GM12801 (cell line): ENCODE data around the gene BTAF1.

Experiments used
- CTCF ChIP-seq: IDR thresholded peaks from one replicate; pipeline ENCODE4 v1.5.1; 2011; ENCODE audit warnings: control low read depth; ENCODE audit not compliant: insufficient read length; ENCODE audit errors: extremely low read depth

BTAF1 gene

GRCh38 chr10:91941426-91941825 lies 17.9 kb downstream of the BTAF1 start:
- no peak for TF ChIP-seq CTCF

GRCh38 chr10:91944880-91945630 lies 21.5 kb downstream of the BTAF1 start:
- TF ChIP-seq CTCF: no peak

GRCh38 chr10:91953600-91954160 lies 30.1 kb downstream of the BTAF1 start:
- TF ChIP-seq CTCF: no peak

GRCh38 chr10:91955114-91955513 lies 31.5 kb downstream of the BTAF1 start:
- TF ChIP-seq CTCF: no peak

- TF ChIP-seq CTCF: no peak
Observed at GRCh38 chr10:91957091-91957490, 33.5 kb downstream of the BTAF1 start.

GRCh38 chr10:91969297-91969696 lies 45.7 kb downstream of the BTAF1 start:
- no peak for TF ChIP-seq CTCF

GRCh38 chr10:91974960-91975359 lies 51.4 kb downstream of the BTAF1 start:
- no peak for TF ChIP-seq CTCF
